SK-N-SH (cell line): Measurements from ENCODE around the gene DCDC1.

ENCODE experiments used
- EZH2phosphoT487 ChIP-seq: fragments of 200-600 bp; sonication (generic); IDR thresholded peaks from 2 replicates; pipeline ENCODE4 v1.6.1; 2017; ENCODE audit warnings: low read depth, mixed run types, mild to moderate bottlenecking, antibody characterized with exemption, moderate library complexity, borderline replicate concordance
- RAD21 ChIP-seq: IDR thresholded peaks from 2 replicates; pipeline ENCODE4 v1.6.1; 2012; ENCODE audit warnings: mild to moderate bottlenecking, low read length

- TF ChIP-seq EZH2phosphoT487 = no peak
- TF ChIP-seq RAD21 = no peak
These were observed 260.1 kb downstream of the DCDC1 start for GRCh38 chr11:31109446-31109845.
